Cortex of kidney (tissue), 1 donor: ENCODE results near the gene UGCG.
"Not testable (repeated sequence)": the region's sequence is repeated elsewhere in the genome, so short reads cannot be mapped to it uniquely, and the experiment has no call there.

Source experiments
- DNase-seq: peaks from one replicate; lab custom pipeline; 2025; lab: John Stamatoyannopoulos, UW

Gene UGCG

DNA sequence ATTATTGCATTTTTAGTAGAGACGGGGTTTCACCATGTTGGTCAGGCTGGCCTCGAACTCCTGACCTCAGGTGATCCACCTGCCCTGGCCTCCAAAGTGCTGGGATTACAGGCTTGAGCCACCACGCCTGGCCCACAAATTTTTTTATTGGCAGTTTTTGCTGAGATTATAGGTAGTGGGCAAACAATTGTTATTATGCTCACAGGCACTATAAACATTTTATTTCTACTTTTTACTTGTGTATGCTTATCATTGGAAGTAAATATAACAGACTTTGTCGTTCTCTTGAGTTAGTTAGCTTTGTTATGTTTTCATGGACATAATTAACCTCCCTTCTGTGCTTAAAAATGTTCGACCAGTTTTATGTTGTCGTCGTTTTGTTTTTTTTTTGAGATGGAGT lies 23.9 kb downstream of the UGCG start:
- DNase-seq: no peak

DNA sequence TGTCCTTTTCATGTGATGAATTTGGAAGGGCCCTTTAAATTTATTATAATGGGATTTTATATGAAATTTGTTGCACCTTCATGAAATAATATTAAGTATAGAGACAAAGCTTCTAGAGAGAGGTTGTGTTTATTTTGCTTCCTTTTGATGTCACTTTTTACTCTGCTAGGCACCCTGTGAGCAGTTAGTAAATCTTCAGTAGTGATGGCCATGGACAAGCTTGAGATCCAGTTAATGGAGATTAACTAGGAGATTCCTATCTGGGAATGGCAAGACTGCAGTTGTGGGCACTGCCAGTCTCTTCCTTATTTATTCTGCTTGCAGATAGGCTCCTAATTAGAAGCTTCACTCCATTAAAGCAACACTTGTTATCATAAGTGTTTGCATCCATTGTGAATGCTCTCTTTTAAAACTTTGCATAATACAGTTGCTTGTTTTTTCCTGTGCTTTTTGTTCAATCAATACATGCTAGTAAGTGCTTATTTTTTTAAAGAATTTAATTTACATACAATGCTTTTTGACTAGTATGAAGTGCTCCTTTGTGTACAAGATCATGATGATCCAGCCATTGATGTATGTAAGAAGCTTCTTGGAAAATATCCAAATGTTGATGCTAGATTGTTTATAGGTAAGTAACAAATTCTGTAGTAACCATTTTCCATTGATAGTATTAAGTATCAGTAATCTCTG lies 25.9 kb downstream of the UGCG start:
- no peak for DNase-seq

DNA sequence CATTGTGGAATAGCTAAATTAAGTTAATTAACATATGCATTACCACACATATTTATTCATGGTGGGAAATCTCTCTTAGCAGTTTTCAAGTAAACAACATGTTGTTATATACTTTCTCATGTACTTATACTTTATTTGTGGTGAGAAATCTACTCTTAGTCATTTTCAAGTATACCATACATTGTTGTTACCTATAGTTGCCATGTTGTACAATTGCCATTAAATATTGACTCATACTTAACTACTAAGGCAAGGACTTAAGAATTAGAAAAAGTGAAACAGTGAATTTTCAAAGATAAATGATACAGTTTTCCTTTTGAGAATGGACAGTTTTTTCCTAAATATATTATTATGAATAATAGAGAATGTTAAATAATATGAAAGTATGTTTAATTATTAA lies 27.7 kb downstream of the UGCG start:
- no peak for DNase-seq

DNA sequence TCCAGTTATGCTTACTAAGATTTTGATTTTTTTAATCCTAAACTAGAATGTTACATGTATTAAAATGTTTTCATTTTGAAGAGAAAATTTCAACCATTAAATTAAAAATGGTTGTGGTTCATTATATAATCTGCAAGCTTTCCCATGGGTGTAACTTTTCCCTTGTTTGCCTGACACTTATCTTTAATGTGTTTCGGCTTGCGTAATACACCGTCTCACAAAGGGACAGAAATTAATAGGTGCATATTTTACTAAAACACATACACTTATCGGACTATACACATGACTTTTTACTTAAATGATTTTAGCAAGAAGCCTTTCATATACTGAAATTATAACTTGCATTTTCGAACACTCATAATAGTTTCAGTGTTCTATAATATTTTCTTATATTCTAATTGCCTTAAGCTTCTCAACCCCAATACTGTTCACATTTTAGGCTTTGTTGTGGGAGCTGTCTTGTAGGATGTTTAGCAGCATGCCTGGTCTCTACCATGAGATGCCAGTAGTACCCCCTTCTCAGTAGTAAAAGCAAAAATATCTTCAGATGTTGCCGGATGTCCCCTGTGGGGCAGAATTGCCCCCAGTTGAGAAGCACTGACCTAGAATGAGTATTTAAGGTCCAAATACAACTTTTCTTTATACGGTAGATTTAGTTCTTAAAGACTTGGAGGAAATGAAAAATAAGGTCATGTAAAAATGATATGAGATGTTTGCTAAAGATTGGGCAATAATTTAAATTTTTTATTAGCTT lies 28.6 kb downstream of the UGCG start:
- DNase-seq: no peak

DNA sequence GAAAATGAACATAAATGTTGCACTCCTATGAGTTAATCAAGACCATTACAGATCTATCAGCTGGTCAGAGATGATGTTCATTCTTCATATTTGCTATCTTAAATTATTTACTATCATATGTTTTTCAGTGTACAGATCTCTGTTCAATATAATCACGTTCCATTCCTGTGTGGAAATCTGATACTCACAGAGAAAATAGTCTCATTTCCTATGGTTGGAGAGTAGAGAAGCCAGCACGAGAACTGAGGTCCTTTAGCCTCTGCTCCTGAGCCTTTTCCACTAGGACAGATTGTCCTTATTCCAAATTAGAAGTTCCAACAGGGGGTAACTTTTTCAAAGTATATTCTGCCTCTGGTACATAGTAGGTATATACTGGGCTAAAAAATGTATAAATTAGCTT lies 29.2 kb downstream of the UGCG start:
- no peak for DNase-seq

DNA sequence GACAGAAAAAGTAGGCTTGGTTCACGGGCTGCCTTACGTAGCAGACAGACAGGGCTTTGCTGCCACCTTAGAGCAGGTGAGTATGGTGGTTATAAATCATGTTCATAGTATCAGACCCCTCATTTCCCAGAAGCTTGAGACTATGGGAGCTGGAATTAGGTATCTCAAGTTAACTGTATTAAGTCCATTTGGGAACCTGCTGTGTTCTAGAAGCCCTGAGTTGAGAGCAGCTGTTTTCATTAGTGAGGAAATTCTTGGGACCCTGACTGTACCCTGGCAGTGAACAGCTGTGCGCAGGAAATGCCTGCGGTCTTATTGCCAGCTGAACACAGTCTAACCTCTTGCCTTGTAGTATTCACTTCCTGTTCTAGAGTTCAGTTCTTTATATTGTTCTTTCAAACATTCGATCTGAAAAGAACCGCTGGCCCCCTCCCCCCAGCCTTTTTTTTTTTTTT lies 29.8 kb downstream of the UGCG start:
- DNase-seq: no peak

DNA sequence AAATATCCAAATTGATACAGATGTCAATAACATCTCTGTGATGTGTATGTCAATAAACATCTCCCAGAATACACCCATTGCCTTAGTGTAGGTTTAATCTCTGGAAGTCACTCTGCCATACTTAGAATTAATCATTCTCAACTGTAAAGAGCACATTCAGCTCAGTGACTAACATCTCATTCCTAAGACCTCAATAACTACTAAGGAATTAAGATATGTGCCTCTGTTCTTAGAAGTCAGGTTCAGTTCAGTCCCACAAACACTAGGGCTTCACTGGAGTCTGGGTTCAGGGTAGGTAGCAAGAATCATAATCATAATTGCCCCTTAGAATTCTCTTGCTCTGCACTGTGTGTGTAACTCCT lies 31.7 kb downstream of the UGCG start:
- DNase-seq: no peak

DNA sequence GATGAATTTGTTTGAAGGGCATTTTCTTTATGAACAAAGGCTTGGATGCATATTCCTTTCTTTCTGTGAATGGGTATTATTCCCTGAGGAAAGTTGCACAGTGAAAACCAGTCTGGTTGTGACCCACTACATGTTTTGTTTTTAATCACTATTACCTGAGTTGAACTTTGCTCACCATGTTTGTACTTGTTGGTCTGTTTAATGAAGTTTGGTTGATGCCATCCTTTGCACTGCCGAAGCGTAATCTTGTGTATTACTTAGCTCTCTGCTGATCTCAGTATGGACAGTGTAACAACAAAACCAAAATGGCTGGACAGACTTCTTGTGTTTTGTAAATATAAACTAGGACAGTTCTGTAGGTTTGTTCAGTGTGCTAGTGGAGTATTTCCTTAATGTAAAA lies 38.1 kb downstream of the UGCG start:
- DNase-seq: no peak

DNA sequence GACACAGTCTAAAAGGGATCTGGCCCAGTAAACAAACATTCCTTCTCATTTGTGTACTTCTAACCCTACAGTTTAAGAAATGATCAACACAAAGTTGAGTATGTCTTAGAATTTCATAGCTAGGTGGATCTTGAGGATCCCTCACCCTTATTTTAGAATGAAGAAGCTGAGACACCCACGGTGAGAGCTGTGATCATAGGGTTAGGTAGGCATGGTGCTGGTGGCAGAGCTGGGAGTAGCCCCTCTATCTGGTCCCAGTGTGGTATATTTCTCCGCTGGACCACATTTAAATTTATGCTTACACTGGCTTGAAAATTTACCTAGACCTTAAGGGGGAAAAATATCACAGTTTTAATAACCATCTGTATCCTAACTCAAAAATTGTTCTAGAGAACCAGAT lies 39.8 kb downstream of the UGCG start:
- DNase-seq: no peak

DNA sequence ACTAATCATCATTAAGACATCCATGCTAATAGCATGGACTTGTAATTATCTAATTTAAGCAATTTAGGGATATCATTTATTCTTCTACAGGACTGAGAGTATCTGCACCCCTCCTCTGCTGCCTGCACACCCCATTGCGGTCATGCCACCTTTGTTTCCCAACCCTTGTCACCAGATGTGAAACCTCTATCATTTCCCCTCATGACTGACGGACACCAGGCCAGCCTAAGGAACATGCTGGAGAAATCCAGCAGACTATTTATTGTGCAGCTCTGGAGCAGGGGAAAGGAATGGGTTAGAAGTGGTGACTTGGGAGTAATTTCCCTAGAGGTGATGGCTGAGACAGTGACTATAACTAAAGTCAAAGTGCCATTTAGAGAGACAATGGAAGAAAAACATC lies 40.7 kb downstream of the UGCG start:
- no peak for DNase-seq

DNA sequence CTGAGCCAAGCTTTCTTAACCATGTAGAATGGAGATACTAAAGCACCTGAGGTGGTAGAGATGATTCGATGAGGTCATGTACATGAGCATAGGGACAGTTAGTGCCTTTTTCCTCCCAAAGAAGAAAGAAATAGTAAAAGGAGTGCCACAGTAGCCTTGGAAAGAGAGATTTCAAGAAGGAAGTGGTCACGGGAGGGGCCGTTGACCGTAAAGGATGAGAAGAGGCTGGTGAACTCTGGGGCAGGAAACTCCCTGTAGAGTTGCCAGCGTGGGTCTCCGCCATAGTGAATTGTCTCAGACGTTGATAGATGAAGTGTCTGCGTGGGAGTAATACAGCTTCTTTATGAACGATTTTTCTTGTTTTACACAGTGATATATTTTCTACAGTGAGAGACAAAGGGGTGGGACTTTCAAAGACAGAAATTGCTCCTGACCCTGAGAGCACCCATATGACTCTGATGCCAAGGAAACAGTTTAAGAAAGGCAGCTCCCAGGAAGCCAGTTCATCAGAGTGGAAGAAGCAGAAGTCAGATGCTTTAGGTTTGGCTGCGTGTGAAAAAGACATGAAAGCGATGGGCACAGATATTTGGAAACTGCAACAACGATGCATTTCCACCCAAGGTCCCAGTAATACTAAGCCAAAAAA lies 41.3 kb downstream of the UGCG start:
- DNase-seq: no peak

DNA sequence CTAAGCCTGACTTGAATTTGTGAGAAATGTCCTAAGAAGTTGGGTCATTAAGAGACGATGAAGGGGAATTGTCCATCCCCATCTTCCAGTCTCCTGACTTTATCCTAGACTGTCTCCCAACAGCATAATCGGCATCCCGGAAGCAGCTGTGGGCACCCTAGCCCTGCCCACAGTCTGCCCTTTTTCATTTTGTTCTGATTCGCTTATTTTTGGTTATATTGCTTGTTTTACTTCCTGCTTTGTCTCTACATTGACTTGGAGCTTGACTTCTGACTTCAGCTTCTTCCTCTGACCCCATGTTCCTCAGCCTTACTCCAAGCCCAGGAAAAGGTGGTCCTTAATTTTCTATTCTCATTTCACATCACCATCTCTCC lies 41.8 kb downstream of the UGCG start:
- no peak for DNase-seq

DNA sequence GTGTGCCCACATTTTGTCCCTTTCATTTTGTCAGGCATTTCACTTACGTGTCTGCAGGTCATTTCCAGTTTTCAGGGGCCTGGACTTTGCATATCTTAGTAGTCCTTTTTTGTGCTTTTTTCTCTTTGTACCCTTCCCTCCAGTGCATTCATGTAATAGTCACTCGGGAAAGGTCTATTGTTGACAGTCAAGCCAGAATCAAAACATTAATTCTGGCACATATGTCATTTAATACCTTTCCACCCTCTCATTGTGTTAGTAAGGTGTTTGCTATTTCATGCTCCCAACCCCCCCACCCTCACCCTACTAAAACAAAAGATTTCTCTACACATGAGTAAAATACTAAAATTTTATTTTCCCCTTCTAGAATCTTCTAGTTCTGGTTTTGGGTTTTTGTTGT lies 42.7 kb downstream of the UGCG start:
- no peak for DNase-seq

DNA sequence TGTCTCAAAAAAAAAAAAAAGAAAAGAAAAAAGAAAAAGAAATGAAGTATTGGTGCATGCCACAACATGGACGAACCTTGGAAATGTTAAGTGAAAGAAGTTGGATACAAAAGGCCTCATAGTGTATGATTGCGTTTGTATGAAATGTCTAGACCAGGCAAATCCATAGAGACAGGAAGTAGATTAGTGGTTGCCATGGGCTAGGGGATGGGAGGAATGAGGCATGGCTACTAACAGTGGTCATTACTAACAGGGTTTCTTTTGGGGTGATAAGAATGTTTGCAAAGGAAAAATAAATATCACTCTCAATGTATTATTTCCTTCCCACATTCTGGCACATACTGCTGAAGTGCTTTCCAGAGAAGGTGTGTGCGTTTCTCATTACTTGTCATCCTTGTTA lies 44.1 kb downstream of the UGCG start:
- no peak for DNase-seq

DNA sequence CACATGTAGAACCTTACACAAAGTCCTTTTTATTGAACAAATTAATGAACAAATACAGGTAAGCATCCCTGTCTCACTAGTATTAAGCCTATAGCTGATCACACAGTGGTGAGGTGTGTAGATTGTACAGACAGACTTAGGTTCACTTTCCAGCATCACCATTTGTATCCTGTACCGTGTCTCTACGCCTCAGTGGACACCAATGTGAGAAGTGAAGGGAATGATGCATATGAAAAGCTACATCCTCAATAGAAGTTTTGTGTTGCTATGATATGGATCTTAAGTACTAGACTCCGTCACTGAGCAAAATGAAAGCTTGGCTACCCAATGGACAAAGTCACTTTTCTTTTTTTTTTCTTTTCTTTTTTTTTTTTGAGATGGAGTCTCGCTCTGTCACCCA lies 46.6 kb downstream of the UGCG start:
- DNase-seq: no peak

DNA sequence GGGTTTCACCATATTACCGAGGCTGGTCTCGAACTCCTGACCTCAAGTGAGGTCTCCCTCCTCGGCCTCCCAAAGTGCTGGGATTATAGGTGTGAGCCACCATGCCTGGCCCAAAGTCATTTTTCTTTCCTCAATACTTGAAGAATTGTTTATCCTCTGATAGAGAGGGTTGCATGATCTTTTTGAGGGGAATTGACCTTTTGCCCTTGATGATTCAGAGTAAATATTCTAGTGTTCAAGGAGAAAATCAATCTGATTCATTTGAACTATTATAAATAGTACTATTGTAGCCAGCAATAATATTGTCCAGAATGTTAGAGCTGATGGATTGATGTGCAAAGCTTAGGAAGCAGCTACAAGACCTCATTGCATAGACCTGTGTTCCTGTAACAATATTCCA lies 47.1 kb downstream of the UGCG start:
- DNase-seq: no peak

DNA sequence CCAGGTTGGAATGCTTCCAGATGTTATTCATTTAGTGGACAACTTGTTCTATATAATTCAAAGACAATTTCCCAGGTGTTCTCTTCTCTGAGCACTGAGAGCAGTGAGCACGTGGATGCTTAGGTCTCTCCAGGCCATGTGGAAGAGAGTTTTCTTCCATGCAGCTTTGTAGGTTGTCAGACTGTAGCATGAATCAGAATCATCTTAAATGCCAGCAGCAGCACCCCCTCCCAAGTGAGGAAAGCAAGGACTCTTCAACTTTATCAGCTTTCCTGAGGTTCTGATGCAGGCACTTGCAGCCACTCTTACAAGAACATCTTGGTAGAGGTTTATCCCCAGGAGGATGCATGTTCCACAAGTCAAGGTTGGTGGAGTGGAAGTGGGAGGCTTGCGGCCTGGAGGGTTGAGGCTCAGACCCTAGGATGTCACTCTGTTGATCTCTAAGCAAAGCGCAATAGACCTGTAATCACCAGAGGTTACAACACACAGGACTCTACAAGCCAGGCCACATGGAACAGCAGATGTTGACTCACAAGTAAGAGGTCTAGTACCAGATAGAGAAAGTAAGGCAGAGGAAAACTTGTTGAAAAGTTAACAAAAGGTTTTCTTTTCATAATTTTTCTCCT lies 47.7 kb downstream of the UGCG start:
- DNase-seq: no peak

DNA sequence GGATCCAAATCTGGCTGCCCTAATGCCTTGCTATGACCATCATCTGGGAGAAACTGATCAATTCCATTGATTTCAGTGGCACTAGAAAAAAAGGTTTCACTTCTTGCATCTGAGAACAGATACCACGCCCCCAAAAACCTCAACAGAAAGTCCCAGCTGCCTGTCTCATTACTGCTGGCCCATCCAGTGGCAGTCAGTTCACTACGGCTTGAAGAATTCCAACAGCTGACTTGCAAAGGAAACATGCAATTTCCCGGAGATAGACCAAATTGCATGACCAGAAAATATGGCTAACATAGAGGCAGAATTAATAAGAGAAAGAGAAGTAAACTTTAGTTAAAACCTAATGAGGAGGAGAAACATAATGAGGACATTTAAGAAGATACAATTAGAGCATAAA lies 48.6 kb downstream of the UGCG start:
- DNase-seq: no peak

DNA sequence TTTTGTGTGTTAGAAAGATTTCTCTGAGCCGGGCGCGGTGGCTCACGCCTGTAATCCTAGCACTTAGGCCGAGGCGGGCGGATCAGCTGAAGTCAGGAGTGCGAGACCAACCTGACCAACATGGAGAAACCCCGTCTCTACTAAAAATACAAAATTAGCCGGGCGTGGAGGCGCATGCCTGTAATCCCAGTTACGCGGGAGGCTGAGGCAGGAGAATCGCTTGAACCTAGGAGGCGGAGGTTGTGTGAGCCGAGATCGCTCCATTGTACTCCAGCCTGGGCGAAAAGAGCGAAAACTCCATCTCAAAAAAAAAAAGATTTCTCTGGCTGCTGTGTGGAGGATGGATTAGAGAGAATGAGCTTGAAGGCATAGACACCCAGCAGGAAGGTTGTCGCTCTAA lies 51.5 kb downstream of the UGCG start:
- DNase-seq: not testable (repeated sequence)

DNA sequence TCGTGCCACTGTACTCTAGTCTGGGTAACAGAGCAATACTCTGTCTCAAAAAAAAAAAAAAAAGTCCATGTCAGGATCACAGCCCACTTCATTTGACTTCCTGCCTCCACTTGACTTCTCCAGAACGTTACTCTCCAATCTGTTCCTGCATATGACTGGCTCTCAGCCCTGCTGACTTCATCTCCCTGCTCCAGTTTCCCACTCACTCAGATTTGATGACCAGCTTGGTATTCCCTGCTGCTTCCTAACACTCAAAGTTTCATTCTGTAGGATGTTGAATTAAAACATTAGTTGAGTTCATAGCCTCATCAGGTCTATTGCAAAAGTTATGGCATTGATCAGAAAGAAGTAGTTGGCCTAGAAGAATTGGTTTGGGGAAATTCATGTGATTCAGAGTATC lies 52.3 kb downstream of the UGCG start:
- DNase-seq: no peak

DNA sequence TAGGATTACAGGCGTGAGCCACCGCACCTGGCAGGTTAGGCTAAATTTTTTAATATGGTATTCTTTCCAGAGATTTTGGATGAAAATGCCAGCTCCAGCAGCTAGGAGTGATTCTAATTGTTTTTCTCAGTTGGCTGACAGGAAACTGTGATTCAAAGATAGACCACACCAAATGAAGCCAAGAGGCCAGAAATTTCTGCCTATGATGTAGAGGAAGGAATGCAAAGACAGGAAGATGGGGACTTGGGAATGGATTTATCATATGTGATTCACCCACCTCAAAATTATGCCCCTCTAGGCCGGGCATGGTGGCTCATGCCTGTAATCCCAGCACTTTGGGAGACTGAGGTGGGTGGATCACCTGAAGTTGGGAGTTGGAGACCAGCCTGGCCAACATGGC lies 53.3 kb downstream of the UGCG start:
- DNase-seq: no peak

DNA sequence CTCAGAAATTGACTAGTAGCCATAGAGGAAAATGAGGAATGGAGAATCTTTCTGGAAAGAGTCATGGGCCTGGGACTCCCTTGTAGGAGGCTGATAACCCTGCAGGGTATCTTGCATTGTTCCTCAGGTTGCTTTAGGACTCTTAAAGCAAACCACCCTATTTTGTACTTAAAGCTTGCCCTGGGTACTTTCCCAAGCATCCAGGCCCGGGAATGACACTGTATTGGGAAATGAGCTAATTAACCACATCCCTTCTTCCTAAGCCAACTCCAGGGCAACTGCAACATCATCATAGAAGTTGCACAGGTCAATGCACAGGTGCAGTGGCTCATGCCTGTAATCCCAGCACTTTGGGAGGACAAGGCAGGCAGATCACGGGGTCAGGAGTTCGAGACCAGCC lies 55.9 kb downstream of the UGCG start:
- no peak for DNase-seq

DNA sequence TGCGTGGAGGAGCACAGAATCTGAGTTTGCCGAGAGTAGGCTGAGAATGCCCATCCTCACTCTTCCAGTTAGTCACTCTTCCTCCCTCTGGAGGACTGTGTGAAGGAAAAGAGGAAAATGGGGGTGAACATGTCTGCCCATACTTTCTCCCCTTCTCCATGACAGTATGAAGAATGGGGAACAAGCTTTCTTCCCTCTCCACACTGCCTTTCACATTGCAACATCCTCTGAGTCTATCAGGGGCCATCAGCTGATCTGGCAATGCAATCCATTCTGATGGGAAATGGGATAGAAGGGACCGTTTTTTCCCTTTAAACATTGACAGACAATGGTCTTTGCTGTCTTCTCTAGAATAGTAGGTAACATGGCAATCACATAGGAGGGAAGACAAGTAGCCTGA lies 56.8 kb downstream of the UGCG start:
- no peak for DNase-seq
